Measurements from ENCODE around the gene CENPP. TPM values are rescaled to one million over a fixed set of nuclear protein-coding genes. Genes with fewer than 3 reads are reported as not detected.

The CENPP gene
- total RNA-seq, 4 donors from 2014 or later, result 1.5 to 11.6 (median 5.5) TPM

- WGBS, 2 donors, result 92 to 93% methylated on average over 3 of the region's 3 CpGs
- Histone ChIP-seq H3K36me3 (no peaks in the 10 kb centered on the region), H3K4me1 (peaks cover 0 to 17% of the 10 kb centered on the region in 2 donors), H3K4me3 (replicated peaks in 1 of 3) (no peak overlapping the region), H3K27ac (no peak overlapping the region), H3K27me3 (no peaks in the 10 kb centered on the region), H3K9me3 (no peaks in the 10 kb centered on the region)
- intact Hi-C loops (cut with DNase I), result no loop called here
- no peak for DNase-seq
- no peak for TF ChIP-seq CTCF (IDR thresholded peaks at IDR 0.05)
- TF ChIP-seq POLR2A (IDR thresholded peaks at IDR 0.05), result no peak
These were observed 208.5 kb downstream of the CENPP start for GRCh38 chr9:92534204-92534603.

GRCh38 chr9:92534674-92535073 is 208.9 kb downstream of the CENPP start:
- Histone ChIP-seq H3K4me1 (peaks cover 0 to 17% of the 10 kb centered on the region in 2 donors), H3K4me3 (replicated peaks in 1 of 3) (no peak overlapping the region), H3K27me3 (no peaks in the 10 kb centered on the region), H3K27ac (peak overlapping the region in 1 of 3 donors; percentile 15), H3K36me3 (no peaks in the 10 kb centered on the region), H3K9me3 (no peaks in the 10 kb centered on the region)
- TF ChIP-seq CTCF (IDR thresholded peaks at IDR 0.05) (no peak), POLR2A (IDR thresholded peaks at IDR 0.05) (no peak)
- intact Hi-C loops (cut with DNase I), result no loop called here
- no peak for DNase-seq
- 39 to 44% methylated on average over 1 of the region's 1 CpG for WGBS, 2 donors

GRCh38 chr9:92535940-92536850 is 210.4 kb downstream of the CENPP start, which contains the start of gene ECM2:
TSS of gene ECM2 (minus strand) at chr9:92535990. CDS start at chr9:92522866, 13,124 bp downstream.
- DNase-seq, result no peak
- Histone ChIP-seq H3K27me3 (no peaks in the 10 kb centered on the region), H3K4me3 (replicated peaks in 1 of 3) (no peak within 1 kb of the TSS), H3K4me1 (peaks cover 0 to 17% of the 10 kb centered on the region in 2 donors), H3K36me3 (no peaks in the 10 kb centered on the region), H3K9me3 (no peaks in the 10 kb centered on the region), H3K27ac (peak within 1 kb of the TSS; percentile 15 to 47 (median 44))
- 71 to 75% methylated on average over 7 of the region's 7 CpGs for WGBS, 2 donors
- intact Hi-C loops (cut with DNase I), result no loop called here
- TF ChIP-seq CTCF (IDR thresholded peaks at IDR 0.05), result no peak
- TF ChIP-seq POLR2A (IDR thresholded peaks at IDR 0.05), result no peak

GRCh38 chr9:92538541-92538940 is 212.8 kb downstream of the CENPP start:
- TF ChIP-seq CTCF (IDR thresholded peaks at IDR 0.05) (no peak), POLR2A (IDR thresholded peaks at IDR 0.05) (no peak)
- Histone ChIP-seq H3K4me1 (peaks cover 0 to 17% of the 10 kb centered on the region in 2 donors), H3K4me3 (replicated peaks in 1 of 3) (no peak overlapping the region), H3K27ac (no peak overlapping the region), H3K9me3 (no peaks in the 10 kb centered on the region), H3K27me3 (no peaks in the 10 kb centered on the region), H3K36me3 (no peaks in the 10 kb centered on the region)
- intact Hi-C loops (cut with DNase I), result no loop called here
- WGBS, 2 donors, result 92 to 96% methylated on average over 2 of the region's 2 CpGs
- no peak for DNase-seq

GRCh38 chr9:92543972-92544371 is 218.2 kb downstream of the CENPP start:
- Histone ChIP-seq H3K36me3 (no peaks in the 10 kb centered on the region), H3K4me3 (replicated peaks in 1 of 3) (no peak overlapping the region), H3K4me1 (no peaks in the 10 kb centered on the region), H3K9me3 (no peaks in the 10 kb centered on the region), H3K27me3 (no peaks in the 10 kb centered on the region), H3K27ac (no peak overlapping the region)
- 88 to 97% methylated on average over 7 of the region's 7 CpGs for WGBS, 2 donors
- no peak for DNase-seq
- TF ChIP-seq CTCF (IDR thresholded peaks at IDR 0.05) (no peak), POLR2A (IDR thresholded peaks at IDR 0.05) (no peak)
- intact Hi-C loops (cut with DNase I), result no loop called here

Measured in thyroid gland (tissue), 4 donors.